Hepatocyte (in vitro differentiated cells): ENCODE measurements around the gene UNG. TPM values are rescaled to one million over a fixed set of nuclear protein-coding genes. Genes with fewer than 3 reads are reported as not detected.
A peak's percentile ranks its signal among the peaks of the same experiment; 100 is the strongest.

ENCODE experiments used
- DNase-seq: peaks from one replicate; pipeline ENCODE4 v3.0.0-alpha.2; 2016; ENCODE audit warnings: low spot score
- H2AFZ ChIP-seq: fragments of 200-600 bp; sonication (generic); 2 replicates; pipeline ENCODE4 v1.6.0; 2016; ENCODE audit warnings: antibody characterized with exemption, mild to moderate bottlenecking
- H3K27ac ChIP-seq: fragments of 200-600 bp; sonication (generic); 2 replicates; pipeline ENCODE4 v1.5.1; 2016; ENCODE audit warnings: mild to moderate bottlenecking
- H3K27me3 ChIP-seq: fragments of 200-600 bp; sonication (generic); 2 replicates; pipeline ENCODE4 v1.6.1; 2016
- H3K36me3 ChIP-seq: fragments of 200-600 bp; sonication (generic); replicated peaks from 2 replicates; pipeline ENCODE4 v1.5.1; 2016; ENCODE audit warnings: low read depth; ENCODE audit not compliant: insufficient read depth
- H3K4me1 ChIP-seq: fragments of 200-600 bp; sonication (generic); 2 replicates; pipeline ENCODE4 v1.5.1; 2016; ENCODE audit warnings: mild to moderate bottlenecking, moderate library complexity; ENCODE audit not compliant: insufficient read depth
- H3K4me2 ChIP-seq: fragments of 200-600 bp; sonication (generic); 2 replicates; pipeline ENCODE4 v1.6.0; 2016
- H3K4me3 ChIP-seq: fragments of 200-600 bp; sonication (generic); 2 replicates; pipeline ENCODE4 v1.5.1; 2016; ENCODE audit warnings: mild to moderate bottlenecking
- H3K79me2 ChIP-seq: fragments of 200-600 bp; sonication (generic); 2 replicates; pipeline ENCODE4 v1.6.0; 2017; ENCODE audit warnings: mild to moderate bottlenecking
- H3K9me2 ChIP-seq: fragments of 200-600 bp; sonication (generic); replicated peaks from 2 replicates; pipeline ENCODE4 v1.6.0; 2017; ENCODE audit warnings: mild to moderate bottlenecking; ENCODE audit not compliant: insufficient read depth
- H3K9me3 ChIP-seq: fragments of 200-600 bp; sonication (generic); 2 replicates; pipeline ENCODE4 v1.5.1; 2016; ENCODE audit warnings: low read depth, mild to moderate bottlenecking
- H4K20me1 ChIP-seq: fragments of 200-600 bp; sonication (generic); 2 replicates; pipeline ENCODE4 v1.6.0; 2016; ENCODE audit warnings: mild to moderate bottlenecking; ENCODE audit not compliant: insufficient read depth, poor library complexity, severe bottlenecking
- EZH2 ChIP-seq: fragments of 200-600 bp; sonication (generic); IDR thresholded peaks from 2 replicates; pipeline ENCODE4 v1.6.1; 2016; ENCODE audit warnings: antibody characterized with exemption, mild to moderate bottlenecking, borderline replicate concordance
- EZH2phosphoT487 ChIP-seq: fragments of 200-600 bp; sonication (generic); IDR thresholded peaks from one replicate; pipeline ENCODE4 v1.6.1; 2018; ENCODE audit warnings: antibody characterized with exemption, mild to moderate bottlenecking, low read depth, moderate library complexity; ENCODE audit not compliant: unreplicated experiment, severe bottlenecking
- WGBS: methylation state at CpG from one replicate; pipeline ENCODE4 v1.1.6; 2016; ENCODE audit warnings: low lambda C conversion rate; ENCODE audit errors: missing lambda C conversion rate; 5-methylcytosine and 5-hydroxymethylcytosine counted together
- polyA plus RNA-seq: library from polyadenylated mRNA; unstranded; fragments of >200 nt; fragmentation: Nextera tagmentation; extraction: Ambion mirVana; gene quantifications from 2 replicates; pipeline ENCODE4 v1.2.1, GENCODE V29; 2016
- total RNA-seq: library from RNA; depleted of rRNA; stranded (reverse); fragments of >200 nt; gene quantifications from 2 replicates; pipeline ENCODE4 v1.2.3, GENCODE V29; 2014
- TF ChIP-seq, protein P1 (sequence below): fragments of 200-600 bp; sonication (generic); IDR thresholded peaks from 2 replicates; pipeline ENCODE4 v1.5.1; 2016; ENCODE audit warnings: antibody characterized with exemption, mild to moderate bottlenecking; ENCODE audit not compliant: poor library complexity

UNG gene
- total and polyA plus RNA-seq, 2 experiments from 2014 or later = 35.7 to 41.2 TPM

DNA sequence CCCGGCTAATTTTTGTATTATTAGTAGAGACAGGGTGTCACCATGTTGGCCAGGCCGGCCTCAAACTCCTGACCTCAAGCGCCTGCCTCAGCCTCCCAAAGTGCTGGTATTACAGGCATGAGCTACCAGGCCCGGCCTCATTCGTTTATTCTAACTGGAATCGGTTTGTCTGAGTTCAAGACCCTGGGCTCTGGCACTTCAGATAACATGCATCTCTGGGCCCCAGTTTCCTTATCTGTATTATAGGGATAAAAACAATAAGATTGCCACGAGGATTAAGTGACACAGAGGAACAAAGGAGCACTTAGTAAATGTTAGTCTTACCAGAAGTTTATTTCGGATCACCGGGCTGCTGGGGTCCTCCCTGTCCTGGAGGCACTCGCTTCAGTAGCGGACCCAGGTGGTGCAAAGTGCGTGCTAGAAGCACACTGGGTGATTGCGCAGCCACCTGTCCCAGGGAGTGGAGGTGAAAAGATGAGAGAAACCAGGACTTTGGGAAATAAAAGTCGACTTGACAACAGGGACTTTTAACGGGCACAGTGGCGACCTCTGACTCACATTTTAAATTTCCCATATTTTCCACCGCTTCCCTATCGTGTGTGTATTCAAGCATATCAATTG, 56.5 kb downstream of the UNG start:
- no peaks in the 10 kb centered on the region for H3K9me3 ChIP-seq
- no peaks in the 10 kb centered on the region for H3K36me3 ChIP-seq
- peak overlapping the region; percentile 73 for H3K4me3 ChIP-seq
- H3K27ac ChIP-seq = peak overlapping the region; percentile 62
- WGBS = 25% methylated on average over 18 of the region's 18 CpGs
- H3K9me2 ChIP-seq = no peaks in the 10 kb centered on the region
- H3K4me2 ChIP-seq = peak overlapping the region; percentile 93
- TF ChIP-seq, protein P1, sequence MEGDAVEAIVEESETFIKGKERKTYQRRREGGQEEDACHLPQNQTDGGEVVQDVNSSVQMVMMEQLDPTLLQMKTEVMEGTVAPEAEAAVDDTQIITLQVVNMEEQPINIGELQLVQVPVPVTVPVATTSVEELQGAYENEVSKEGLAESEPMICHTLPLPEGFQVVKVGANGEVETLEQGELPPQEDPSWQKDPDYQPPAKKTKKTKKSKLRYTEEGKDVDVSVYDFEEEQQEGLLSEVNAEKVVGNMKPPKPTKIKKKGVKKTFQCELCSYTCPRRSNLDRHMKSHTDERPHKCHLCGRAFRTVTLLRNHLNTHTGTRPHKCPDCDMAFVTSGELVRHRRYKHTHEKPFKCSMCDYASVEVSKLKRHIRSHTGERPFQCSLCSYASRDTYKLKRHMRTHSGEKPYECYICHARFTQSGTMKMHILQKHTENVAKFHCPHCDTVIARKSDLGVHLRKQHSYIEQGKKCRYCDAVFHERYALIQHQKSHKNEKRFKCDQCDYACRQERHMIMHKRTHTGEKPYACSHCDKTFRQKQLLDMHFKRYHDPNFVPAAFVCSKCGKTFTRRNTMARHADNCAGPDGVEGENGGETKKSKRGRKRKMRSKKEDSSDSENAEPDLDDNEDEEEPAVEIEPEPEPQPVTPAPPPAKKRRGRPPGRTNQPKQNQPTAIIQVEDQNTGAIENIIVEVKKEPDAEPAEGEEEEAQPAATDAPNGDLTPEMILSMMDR = no peak
- TF ChIP-seq EZH2 = no peak
- TF ChIP-seq EZH2phosphoT487 = no peak
- H3K4me1 ChIP-seq = no peaks in the 10 kb centered on the region
- no peaks in the 10 kb centered on the region for H3K27me3 ChIP-seq
- DNase-seq = peak; percentile 46
- peak overlapping the region; percentile 84 for H2AFZ ChIP-seq
- H3K79me2 ChIP-seq = peaks cover 11% of the 10 kb centered on the region
- no peaks in the 10 kb centered on the region for H4K20me1 ChIP-seq

- H2AFZ ChIP-seq = peak overlapping the region; percentile 97
- H3K27ac ChIP-seq = peak overlapping the region; percentile 62
- no peaks in the 10 kb centered on the region for H4K20me1 ChIP-seq
- peak; percentile 91 for DNase-seq
- 2% methylated on average over 33 of the region's 61 CpGs for WGBS
- peak overlapping the region; percentile 93 for H3K4me2 ChIP-seq
- no peaks in the 10 kb centered on the region for H3K4me1 ChIP-seq
- TF ChIP-seq EZH2 (no peak), EZH2phosphoT487 (no peak)
- TF ChIP-seq, protein P1 = no peak
- H3K79me2 ChIP-seq = peaks cover 11% of the 10 kb centered on the region
- H3K4me3 ChIP-seq = peak overlapping the region; percentile 73
- no peaks in the 10 kb centered on the region for H3K9me3 ChIP-seq
- no peaks in the 10 kb centered on the region for H3K27me3 ChIP-seq
- H3K9me2 ChIP-seq = no peaks in the 10 kb centered on the region
- H3K36me3 ChIP-seq = no peaks in the 10 kb centered on the region
These were observed 57.3 kb downstream of the UNG start for GRCh38 chr12:109154451-109155438.

DNA sequence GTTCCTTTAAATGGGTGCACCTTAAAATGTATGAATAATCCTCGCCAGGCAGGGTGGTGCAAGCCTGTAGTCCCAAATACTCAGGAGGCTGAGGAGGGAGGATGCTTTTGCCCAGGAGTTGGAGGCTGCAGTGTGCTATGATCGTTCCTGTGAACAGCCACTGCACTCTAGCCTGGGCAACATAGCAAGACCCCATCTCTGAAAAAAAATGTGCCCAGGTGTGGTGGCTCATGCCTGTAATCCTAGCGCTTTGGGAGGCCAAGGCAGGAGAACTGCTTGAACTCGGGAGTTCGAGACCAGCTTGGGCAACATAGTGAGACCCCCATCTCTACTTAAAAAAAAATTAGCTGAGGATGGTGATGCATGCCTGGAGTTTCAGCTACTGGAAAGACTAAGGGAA, 58.6 kb downstream of the UNG start:
- TF ChIP-seq, protein P1 = no peak
- TF ChIP-seq EZH2phosphoT487 (no peak), EZH2 (no peak)
- H3K9me3 ChIP-seq = no peaks in the 10 kb centered on the region
- 99% methylated on average over 5 of the region's 5 CpGs for WGBS
- H3K36me3 ChIP-seq = no peaks in the 10 kb centered on the region
- no peak overlapping the region for H3K4me3 ChIP-seq
- H3K79me2 ChIP-seq = peaks cover 11% of the 10 kb centered on the region
- H3K27ac ChIP-seq = no peak overlapping the region
- H3K27me3 ChIP-seq = no peaks in the 10 kb centered on the region
- no peaks in the 10 kb centered on the region for H3K4me1 ChIP-seq
- no peaks in the 10 kb centered on the region for H4K20me1 ChIP-seq
- peak overlapping the region; percentile 93 for H3K4me2 ChIP-seq
- H2AFZ ChIP-seq = no peak overlapping the region
- no peaks in the 10 kb centered on the region for H3K9me2 ChIP-seq
- DNase-seq = no peak
